DOHH2 (cell line): Measurements from ENCODE around the gene TRPM2.

ENCODE experiments used
- H3F3A ChIP-seq: fragments of 200-600 bp; sonication (generic), shearing (Covaris generic); 2 replicates; pipeline ENCODE4 v1.6.0; 2016; ENCODE audit warnings: antibody characterized with exemption, mild to moderate bottlenecking; ENCODE audit not compliant: control insufficient read depth, insufficient read depth
- H3K27ac ChIP-seq: fragments of 200-600 bp; sonication (generic); 2 replicates; pipeline ENCODE4 v1.5.1; 2014; ENCODE audit warnings: low read depth, mild to moderate bottlenecking, low read length, moderate library complexity
- H3K27me3 ChIP-seq: fragments of 200-600 bp; sonication (generic); 2 replicates; pipeline ENCODE4 v1.6.1; 2014; ENCODE audit warnings: mild to moderate bottlenecking, low read length, mixed read lengths; ENCODE audit not compliant: control insufficient read depth
- H3K36me3 ChIP-seq: fragments of 200-600 bp; sonication (generic); 2 replicates; pipeline ENCODE4 v1.6.1; 2014; ENCODE audit warnings: mild to moderate bottlenecking, low read length, moderate library complexity, mixed read lengths; ENCODE audit not compliant: control insufficient read depth
- H3K4me1 ChIP-seq: fragments of 200-600 bp; sonication (generic); 2 replicates; pipeline ENCODE4 v1.6.1; 2014; ENCODE audit warnings: mild to moderate bottlenecking, low read length, mixed read lengths; ENCODE audit not compliant: control insufficient read depth
- H3K4me2 ChIP-seq: fragments of 200-600 bp; sonication (generic); 2 replicates; pipeline ENCODE4 v1.6.0; 2014; ENCODE audit warnings: mild to moderate bottlenecking, low read length, moderate library complexity
- H3K4me3 ChIP-seq: fragments of 200-600 bp; sonication (generic); 2 replicates; pipeline ENCODE4 v1.5.1; 2014; ENCODE audit warnings: mild to moderate bottlenecking, low read length, mixed read lengths
- H3K79me2 ChIP-seq: fragments of 200-600 bp; sonication (generic); 2 replicates; pipeline ENCODE4 v1.6.1; 2014; ENCODE audit warnings: mild to moderate bottlenecking, low read length, mixed read lengths; ENCODE audit not compliant: control insufficient read depth
- H3K9me2 ChIP-seq: fragments of 200-600 bp; sonication (generic); replicated peaks from 2 replicates; pipeline ENCODE4 v1.6.1; 2014; ENCODE audit warnings: mild to moderate bottlenecking, low read length, mixed read lengths; ENCODE audit not compliant: control insufficient read depth
- H3K9me3 ChIP-seq: fragments of 200-600 bp; sonication (generic); 2 replicates; pipeline ENCODE4 v1.6.1; 2014; ENCODE audit warnings: antibody characterized with exemption, low read length, mixed read lengths; ENCODE audit not compliant: control insufficient read depth, insufficient read depth
- H4K20me1 ChIP-seq: fragments of 200-600 bp; sonication (generic); 2 replicates; pipeline ENCODE4 v1.6.0; 2014; ENCODE audit warnings: low read depth, mild to moderate bottlenecking, antibody characterized with exemption, low read length, moderate library complexity; ENCODE audit not compliant: control insufficient read depth, insufficient read depth
- EZH2phosphoT487 ChIP-seq: fragments of 200-600 bp; sonication (generic); IDR thresholded peaks from 2 replicates; pipeline ENCODE4 v1.6.1; 2017; ENCODE audit warnings: borderline replicate concordance, mild to moderate bottlenecking, antibody characterized with exemption, low read length, moderate library complexity, mixed read lengths
- TF ChIP-seq, protein P1 (sequence below): fragments of 200-600 bp; sonication (generic); IDR thresholded peaks from one replicate; pipeline ENCODE4 v1.5.1; 2014; ENCODE audit warnings: antibody characterized with exemption, mild to moderate bottlenecking, low read depth, low read length; ENCODE audit not compliant: poor library complexity, severe bottlenecking

The TRPM2 gene

DNA sequence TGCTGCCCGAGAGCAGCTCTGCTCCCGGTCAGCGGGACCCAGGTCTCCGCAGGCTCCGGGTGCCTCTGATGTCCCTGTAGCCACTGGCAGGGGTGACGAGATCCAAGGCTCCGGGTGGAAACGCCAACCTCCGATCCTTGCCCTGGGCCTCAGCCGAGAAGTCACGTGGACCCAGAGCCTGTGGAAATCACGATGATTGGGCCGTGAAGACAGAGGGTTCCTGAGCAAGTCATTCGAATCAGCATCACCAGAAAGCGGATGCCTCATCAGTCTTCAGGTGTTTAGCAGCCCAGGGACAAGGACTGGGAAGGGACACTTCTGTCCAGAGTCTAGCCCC is 114.4 kb downstream of the TRPM2 start:
- TF ChIP-seq, protein P1, sequence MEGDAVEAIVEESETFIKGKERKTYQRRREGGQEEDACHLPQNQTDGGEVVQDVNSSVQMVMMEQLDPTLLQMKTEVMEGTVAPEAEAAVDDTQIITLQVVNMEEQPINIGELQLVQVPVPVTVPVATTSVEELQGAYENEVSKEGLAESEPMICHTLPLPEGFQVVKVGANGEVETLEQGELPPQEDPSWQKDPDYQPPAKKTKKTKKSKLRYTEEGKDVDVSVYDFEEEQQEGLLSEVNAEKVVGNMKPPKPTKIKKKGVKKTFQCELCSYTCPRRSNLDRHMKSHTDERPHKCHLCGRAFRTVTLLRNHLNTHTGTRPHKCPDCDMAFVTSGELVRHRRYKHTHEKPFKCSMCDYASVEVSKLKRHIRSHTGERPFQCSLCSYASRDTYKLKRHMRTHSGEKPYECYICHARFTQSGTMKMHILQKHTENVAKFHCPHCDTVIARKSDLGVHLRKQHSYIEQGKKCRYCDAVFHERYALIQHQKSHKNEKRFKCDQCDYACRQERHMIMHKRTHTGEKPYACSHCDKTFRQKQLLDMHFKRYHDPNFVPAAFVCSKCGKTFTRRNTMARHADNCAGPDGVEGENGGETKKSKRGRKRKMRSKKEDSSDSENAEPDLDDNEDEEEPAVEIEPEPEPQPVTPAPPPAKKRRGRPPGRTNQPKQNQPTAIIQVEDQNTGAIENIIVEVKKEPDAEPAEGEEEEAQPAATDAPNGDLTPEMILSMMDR, result no peak
- TF ChIP-seq EZH2phosphoT487, result no peak
- H3K4me3 ChIP-seq, result no peak overlapping the region
- H3F3A ChIP-seq, result no peaks in the 10 kb centered on the region
- H4K20me1 ChIP-seq, result no peaks in the 10 kb centered on the region
- no peaks in the 10 kb centered on the region for H3K4me1 ChIP-seq
- no peak overlapping the region for H3K27ac ChIP-seq
- no peaks in the 10 kb centered on the region for H3K36me3 ChIP-seq
- no peaks in the 10 kb centered on the region for H3K27me3 ChIP-seq
- no peak overlapping the region for H3K4me2 ChIP-seq
- no peaks in the 10 kb centered on the region for H3K79me2 ChIP-seq
- H3K9me2 ChIP-seq, result no peaks in the 10 kb centered on the region
- H3K9me3 ChIP-seq, result no peaks in the 10 kb centered on the region

DNA sequence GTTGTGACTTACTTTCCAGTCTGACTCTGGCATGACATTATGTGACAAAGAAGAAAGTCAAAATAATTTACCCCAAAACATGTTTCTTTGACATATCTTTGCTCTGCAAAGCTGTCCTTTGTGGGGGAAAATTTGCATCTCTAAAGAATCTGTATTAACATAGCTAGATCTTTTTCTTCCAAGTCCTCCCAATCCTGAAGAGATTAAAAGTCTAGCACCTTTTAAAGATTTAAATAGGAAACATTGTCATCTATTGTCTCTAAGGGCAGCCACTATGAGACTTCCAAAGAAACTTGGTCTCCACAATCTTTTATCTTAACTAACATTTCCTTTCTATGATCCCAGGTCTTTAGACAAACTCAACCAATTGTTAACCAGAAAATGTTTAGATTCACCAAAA is 117.9 kb downstream of the TRPM2 start:
- no peaks in the 10 kb centered on the region for H4K20me1 ChIP-seq
- no peaks in the 10 kb centered on the region for H3F3A ChIP-seq

DNA sequence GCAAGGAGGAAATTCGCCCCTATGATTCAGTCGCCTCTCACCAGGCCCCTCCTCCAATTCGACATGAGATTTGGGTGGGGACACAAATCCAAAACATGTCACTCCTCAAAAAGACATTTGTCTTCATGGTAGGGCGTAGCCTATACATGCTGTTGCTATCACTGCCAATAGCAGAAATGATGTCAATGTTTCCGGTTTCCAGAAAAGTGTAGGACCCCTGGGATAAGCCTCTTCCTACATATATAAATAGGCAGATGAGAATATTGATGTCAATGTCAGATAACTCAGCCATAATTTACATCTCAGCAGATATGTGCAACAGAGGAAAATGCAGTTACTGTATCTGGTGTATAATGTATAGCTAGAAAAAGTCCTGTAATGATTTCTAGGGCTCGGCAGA is 118.6 kb downstream of the TRPM2 start:
- no peak for TF ChIP-seq EZH2phosphoT487
- TF ChIP-seq, protein P1, result no peak
- no peak overlapping the region for H3K4me2 ChIP-seq
- no peak overlapping the region for H3K4me3 ChIP-seq
- no peaks in the 10 kb centered on the region for H3F3A ChIP-seq
- no peak overlapping the region for H3K27ac ChIP-seq
- no peaks in the 10 kb centered on the region for H3K9me3 ChIP-seq
- H3K36me3 ChIP-seq, result no peaks in the 10 kb centered on the region
- no peaks in the 10 kb centered on the region for H4K20me1 ChIP-seq
- no peaks in the 10 kb centered on the region for H3K27me3 ChIP-seq
- no peaks in the 10 kb centered on the region for H3K4me1 ChIP-seq
- no peaks in the 10 kb centered on the region for H3K79me2 ChIP-seq
- H3K9me2 ChIP-seq, result no peaks in the 10 kb centered on the region

More for the DNA sequence above, 117.9 kb downstream of the TRPM2 start:
- no peaks in the 10 kb centered on the region for H3K79me2 ChIP-seq
- H3K27me3 ChIP-seq, result no peaks in the 10 kb centered on the region
- no peaks in the 10 kb centered on the region for H3K4me1 ChIP-seq
- H3K9me2 ChIP-seq, result no peaks in the 10 kb centered on the region
- no peak for TF ChIP-seq EZH2phosphoT487
- TF ChIP-seq, protein P1, result no peak
- no peak overlapping the region for H3K4me2 ChIP-seq
- no peak overlapping the region for H3K27ac ChIP-seq
- H3K9me3 ChIP-seq, result no peaks in the 10 kb centered on the region
- no peaks in the 10 kb centered on the region for H3K36me3 ChIP-seq
- H3K4me3 ChIP-seq, result no peak overlapping the region
